Hematopoietic multipotent progenitor cell (in vitro differentiated cells): ENCODE results near the gene PLEKHH3. TPM values are rescaled to one million over a fixed set of nuclear protein-coding genes. Genes with fewer than 3 reads are reported as not detected.
A peak's percentile ranks its signal among the peaks of the same experiment; 100 is the strongest.

Experiments
- DNase-seq, 3 donors: peaks; one replicate each; pipeline ENCODE4 v3.0.0-alpha.2; 2011 to 2015; ENCODE audit warnings: low read depth in 2 of 3, low spot score in 2 of 3
- total RNA-seq: library from RNA; depleted of rRNA; stranded (reverse); fragments of >200 nt; gene quantifications from one replicate; pipeline ENCODE4 v1.2.3, GENCODE V29; 2012

PLEKHH3 gene
- total RNA-seq: 0.27 TPM

- DNase-seq: no peak
Measured at GRCh38 chr17:42676424-42677011, at the start of gene PLEKHH3. Gene PLEKHH3, minus strand, starts transcription at chr17:42676994. Its CDS starts 431 bp downstream, at chr17:42676563.

- DNase-seq: no peak
Measured at GRCh38 chr17:42725143-42725542, 48.3 kb upstream of the PLEKHH3 start.

GRCh38 chr17:42723636-42724035 lies 46.8 kb upstream of the PLEKHH3 start:
- DNase-seq: no peak

GRCh38 chr17:42720996-42721583 lies 44.3 kb upstream of the PLEKHH3 start:
- peak in 2 of 3 donors; percentile 65 to 82 for DNase-seq

GRCh38 chr17:42709561-42709960 lies 32.8 kb upstream of the PLEKHH3 start:
- no peak for DNase-seq

- no peak for DNase-seq
Measured at GRCh38 chr17:42708588-42708987, 31.8 kb upstream of the PLEKHH3 start.

GRCh38 chr17:42706732-42707131 lies 29.9 kb upstream of the PLEKHH3 start:
- peak in 2 of 3 donors; percentile 76 to 87 for DNase-seq

- DNase-seq: no peak
Measured at GRCh38 chr17:42704837-42705494, 28.2 kb upstream of the PLEKHH3 start.

- no peak for DNase-seq
Measured at GRCh38 chr17:42704490-42704836, 27.7 kb upstream of the PLEKHH3 start.

- no peak for DNase-seq
Measured at GRCh38 chr17:42702446-42702845, 25.7 kb upstream of the PLEKHH3 start.

- DNase-seq: no peak
Measured at GRCh38 chr17:42700586-42701289, 23.9 kb upstream of the PLEKHH3 start.

- DNase-seq: no peak
Measured at GRCh38 chr17:42699415-42699740, 22.6 kb upstream of the PLEKHH3 start.

- no peak for DNase-seq
Measured at GRCh38 chr17:42698736-42699414, 22.1 kb upstream of the PLEKHH3 start.

- DNase-seq: no peak
Measured at GRCh38 chr17:42697108-42697811, 20.5 kb upstream of the PLEKHH3 start.

GRCh38 chr17:42695500-42695899 lies 18.7 kb upstream of the PLEKHH3 start:
- DNase-seq: no peak

- DNase-seq: no peak
Measured at GRCh38 chr17:42694524-42694923, 17.7 kb upstream of the PLEKHH3 start.

- no peak for DNase-seq
Measured at GRCh38 chr17:42692489-42692888, 15.7 kb upstream of the PLEKHH3 start.

- no peak for DNase-seq
Measured at GRCh38 chr17:42691021-42691545, 14.3 kb upstream of the PLEKHH3 start.

- no peak for DNase-seq
Measured at GRCh38 chr17:42690596-42690995, 13.8 kb upstream of the PLEKHH3 start.

- no peak for DNase-seq
Measured at GRCh38 chr17:42687707-42688320, 11.0 kb upstream of the PLEKHH3 start.
